K562 (cell line): ENCODE data around the gene RNF175. TPM values are rescaled to one million over a fixed set of nuclear protein-coding genes. Genes with fewer than 3 reads are reported as not detected.

Source experiments
- ATAC-seq: fragments of 200-7000 bp; cut with Tn5 transposase; 3 replicates; pipeline ENCODE4 v1.9.1; 2020; ENCODE audit warnings: moderate library complexity
- BruUV-seq: library from RNA; stranded (reverse); fragments of 400-500 nt; replicated peaks from 2 replicates; lab custom pipeline; 2021; lab: Mats Ljungman, UMichigan
- CTCF ChIA-PET: fragments of 300-600 bp; formaldehyde crosslinking; extraction: SDS; loops from one replicate; lab custom pipeline; 2021; ENCODE audit warnings: low intra/inter-chr PET ratio; lab: Yijun Ruan, JAX
- POLR2A ChIA-PET: fragments of 300-600, 350-650 bp; sonication (Branson Sonifier 250); formaldehyde crosslinking; extraction: SDS; loops from one replicate; lab custom pipeline; 2021; ENCODE audit warnings: antibody characterized with exemption, inconsistent platforms; lab: Yijun Ruan, JAX
- DNase-seq, 4 experiments: peaks; one replicate each; pipeline versions ENCODE4 v3.0.0 to v3.0.0-alpha.2; 2011 to 2018; ENCODE audit warnings: low spot score in 3 of 4, mixed read lengths in 3 of 4; ENCODE audit errors: extremely low read depth in 1 of 4
- FAIRE-seq: peaks from 2 replicates; lab custom pipeline; 2011; peaks lifted over from hg19 to GRCh38; lab: Jason Lieb, UNC
- H2AFZ ChIP-seq: 2 replicates; pipeline ENCODE4 v1.6.0; 2011; ENCODE audit warnings: low read depth, low read length, control low read depth, inconsistent platforms
- H3K27ac ChIP-seq: fragments of 200-600 bp; 3 replicates; pipeline ENCODE4 v1.8.0; 2011; ENCODE audit warnings: low read depth, mild to moderate bottlenecking, control low read depth, inconsistent platforms, low read length, moderate library complexity, mixed read lengths; ENCODE audit errors: extremely low read depth
- H3K27me3 ChIP-seq, 2 experiments: fragments of 300-600 bp in 1 of 2; 2 replicates in 1 of 2; 3 replicates in 1 of 2; pipeline versions ENCODE4 v1.6.0 to v1.8.0; 2011; ENCODE audit warnings: inconsistent platforms in 2 of 2, low read length in 2 of 2, mild to moderate bottlenecking in 1 of 2, mixed read lengths in 1 of 2, moderate library complexity in 1 of 2; ENCODE audit not compliant: control insufficient read depth in 2 of 2, insufficient read depth in 2 of 2
- H3K36me3 ChIP-seq: fragments of 300-600 bp; 3 replicates; pipeline ENCODE4 v1.8.0; 2011; ENCODE audit warnings: mild to moderate bottlenecking, low read length, inconsistent platforms; ENCODE audit not compliant: control insufficient read depth, insufficient read depth
- H3K4me1 ChIP-seq, 2 experiments: fragments of 200-600 bp in 1 of 2; replicated peaks in 1 of 2; 2 replicates in 1 of 2; 3 replicates in 1 of 2; pipeline versions ENCODE4 v1.5.1 to v1.8.0; 2011; ENCODE audit warnings: inconsistent platforms in 2 of 2, low read length in 2 of 2, mild to moderate bottlenecking in 1 of 2, mixed read lengths in 1 of 2, moderate library complexity in 1 of 2; ENCODE audit not compliant: control insufficient read depth in 2 of 2, insufficient read depth in 2 of 2
- H3K4me2 ChIP-seq: 2 replicates; pipeline ENCODE4 v1.6.1; 2011; ENCODE audit warnings: low read length, control low read depth, inconsistent platforms, mixed read lengths; ENCODE audit not compliant: insufficient read depth
- H3K4me3 ChIP-seq: fragments of 200-600 bp; sonication (generic), shearing (Covaris generic); 2 replicates; pipeline ENCODE4 v1.5.1; 2016; ENCODE audit warnings: control low read depth, inconsistent platforms
- H3K79me2 ChIP-seq: fragments of 200-600 bp; 3 replicates; pipeline ENCODE4 v1.8.0; 2011; ENCODE audit warnings: low read length, inconsistent platforms; ENCODE audit not compliant: control insufficient read depth, insufficient read depth
- H3K9ac ChIP-seq, 2 experiments: 2 replicates each; pipeline versions ENCODE4 v1.6.0 to v1.6.1; 2011; ENCODE audit warnings: low read depth in 2 of 2, low read length in 2 of 2, control low read depth in 1 of 2, inconsistent platforms in 1 of 2, mild to moderate bottlenecking in 1 of 2, mixed read lengths in 1 of 2; ENCODE audit not compliant: insufficient read depth in 1 of 2
- H3K9me1 ChIP-seq: one replicate; pipeline ENCODE4 v1.6.0; 2011; ENCODE audit warnings: inconsistent platforms, mild to moderate bottlenecking, low read length, moderate library complexity; ENCODE audit not compliant: control insufficient read depth, insufficient read depth
- H3K9me3 ChIP-seq: replicated peaks from 2 replicates; pipeline ENCODE4 v1.5.1; 2011; ENCODE audit warnings: low read depth, low read length, inconsistent platforms; ENCODE audit not compliant: control insufficient read depth, insufficient read depth
- H4K20me1 ChIP-seq: replicated peaks from 2 replicates; pipeline ENCODE4 v1.6.1; 2011; ENCODE audit warnings: low read length, inconsistent platforms, mixed read lengths; ENCODE audit not compliant: control insufficient read depth, insufficient read depth
- BCLAF1 ChIP-seq, 2 experiments: fragments of 450-650 bp in 1 of 2; IDR thresholded peaks; 2 replicates each; pipeline ENCODE4 v1.6.1; 2011 to 2017; ENCODE audit warnings: low read depth in 2 of 2, antibody characterized with exemption in 1 of 2, borderline replicate concordance in 1 of 2, low read length in 1 of 2, mild to moderate bottlenecking in 1 of 2, mixed read lengths in 1 of 2; ENCODE audit not compliant: control insufficient read depth in 1 of 2
- CREBBP ChIP-seq: IDR thresholded peaks from one replicate; pipeline ENCODE4 v1.6.1; 2012; ENCODE audit warnings: low read depth, mild to moderate bottlenecking, control low read depth, inconsistent platforms, low read length
- SMARCC2 ChIP-seq: fragments of 450-650 bp; IDR thresholded peaks from 2 replicates; pipeline ENCODE4 v1.6.1; 2017; ENCODE audit warnings: antibody characterized with exemption, moderate library complexity, mild to moderate bottlenecking, low read depth
- ZSCAN32 ChIP-seq: fragments of 450-650 bp; formaldehyde crosslinking; IDR thresholded peaks from 2 replicates; pipeline ENCODE4 v1.4.0; 2020; ENCODE audit warnings: mild to moderate bottlenecking, moderate library complexity
- WGBS: fragments of 100-300 bp; shearing (Covaris generic); methylation state at CpG from one replicate; pipeline ENCODE4 v1.1.6; 2016; ENCODE audit warnings: low coverage, mixed read lengths; ENCODE audit not compliant: insufficient coverage; ENCODE audit errors: missing lambda C conversion rate; 5-methylcytosine and 5-hydroxymethylcytosine counted together
- in situ Hi-C: fragments of 300-500 bp; cut with MboI; formaldehyde crosslinking; loops from 4 replicates; pipeline ENCODE4 v1.15.0; 2018; ENCODE audit warnings: inconsistent platforms, mixed read lengths
- intact Hi-C: fragments of 100-400 bp; cut with micrococcal nuclease; formaldehyde crosslinking; loops from 2 replicates; pipeline ENCODE4 v1.14.2; 2022
- polyA plus RNA-seq, 8 experiments: library from polyadenylated mRNA; depleted of rRNA in 4 of 8; stranded (reverse) in 5 of 8; unstranded in 3 of 8; fragments of >200 nt; fragmentation: Nextera tagmentation in 2 of 8; fragmentation: Illumina TruSeq in 1 of 8; extraction: Ambion mirVana in 2 of 8; extraction: Trizol in 1 of 8; gene quantifications; 2 replicates each; pipeline versions ENCODE4 v1.2.1 to v1.2.3, GENCODE V29; 2011 to 2014; ENCODE audit warnings: inconsistent platforms in 1 of 8, missing spikeins in 1 of 8
- total RNA-seq, 7 experiments: library from RNA; depleted of rRNA in 6 of 7; stranded (reverse); fragments of >200 nt in 6 of 7; fragmentation: Illumina TruSeq in 2 of 7; extraction: Trizol in 2 of 7; gene quantifications; 2 replicates each; pipeline versions ENCODE4 v1.2.1 to v1.2.3, GENCODE V29; 2011 to 2021; ENCODE audit warnings: low replicate concordance in 1 of 7

The RNF175 gene
- total and polyA plus RNA-seq, 9 of the 15 experiments (the other 6 are each of a cell fraction or from before 2014, with no cell fraction given): not detected

DNA sequence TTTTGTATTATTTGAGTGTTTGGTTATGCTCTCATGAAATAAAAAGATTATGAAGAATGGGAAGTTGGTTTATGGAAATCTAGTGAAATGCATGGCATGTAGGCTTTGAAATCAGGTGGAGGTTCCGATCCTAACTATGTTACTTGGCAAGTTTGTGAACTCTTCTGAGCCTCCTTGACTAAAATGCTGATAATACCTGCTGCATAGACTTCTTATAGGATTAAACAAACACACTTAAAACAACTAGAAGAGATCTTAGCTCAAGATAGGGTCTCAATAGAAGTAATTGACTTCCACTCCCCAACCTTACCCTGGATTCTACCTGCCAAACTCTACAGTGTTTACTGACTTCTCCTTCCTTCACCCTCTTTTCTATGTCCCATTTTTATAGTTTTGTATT, 97.9 kb downstream of the RNF175 start:
- Histone ChIP-seq H3K79me2 (no peaks in the 10 kb centered on the region), H3K27ac (no peak overlapping the region), H4K20me1 (no peaks in the 10 kb centered on the region), H3K4me2 (no peak overlapping the region), H2AFZ (no peak overlapping the region), H3K27me3 (peaks cover 0 to 13% of the 10 kb centered on the region in 2 experiments; a peak in 2 of 5 replicates), H3K4me3 (no peak overlapping the region), H3K9me3 (no peaks in the 10 kb centered on the region), H3K36me3 (no peaks in the 10 kb centered on the region), H3K4me1 (no peaks in the 10 kb centered on the region), H3K9ac (no peak overlapping the region), H3K9me1 (peaks cover 6% of the 10 kb centered on the region)
- ChIA-PET CTCF (no interaction called here), POLR2A (no interaction called here)
- TF ChIP-seq ZSCAN32 (CRISPR knock-in tag) (no peak), BCLAF1 (IDR thresholded peaks at IDR 0.05; ENCODE audit: borderline replicate concordance in 1 of 2, control insufficient read depth in 1 of 2, low read depth in 2 of 2, low read length in 1 of 2) (no peak), CREBBP (no peak), SMARCC2 (no peak)
- intact Hi-C loops: no loop called here
- ATAC-seq (no peak), FAIRE-seq (no peak), DNase-seq (no peak)
- in situ Hi-C loops: no loop called here
- no TSS peak for BruUV-seq
- WGBS: 0% methylated on average over 1 of the region's 1 CpG
